Subcutaneous abdominal adipose tissue (tissue), 5 donors: ENCODE data around the gene MS4A18.

Experiments
- H3K27ac ChIP-seq: one replicate; pipeline ENCODE4 v1.7.0; 2013; ENCODE audit warnings: low read depth, mild to moderate bottlenecking, inconsistent platforms, low read length, moderate library complexity
- H3K27me3 ChIP-seq, 5 donors: one replicate each; pipeline ENCODE4 v1.7.0; 2013; ENCODE audit warnings: low read length in 5 of 5, inconsistent platforms in 1 of 5; ENCODE audit not compliant: control insufficient read depth in 5 of 5, insufficient read depth in 4 of 5
- H3K36me3 ChIP-seq, 5 donors: one replicate each; pipeline ENCODE4 v1.7.0; 2013; ENCODE audit warnings: low read length in 5 of 5; ENCODE audit not compliant: control insufficient read depth in 5 of 5, insufficient read depth in 5 of 5
- H3K4me1 ChIP-seq, 5 donors: one replicate each; pipeline ENCODE4 v1.7.0; 2013; ENCODE audit warnings: low read length in 5 of 5, mild to moderate bottlenecking in 3 of 5, moderate library complexity in 1 of 5; ENCODE audit not compliant: control insufficient read depth in 5 of 5, insufficient read depth in 5 of 5
- H3K4me3 ChIP-seq, 5 donors: one replicate each; pipeline ENCODE4 v1.7.0; 2013; ENCODE audit warnings: low read length in 5 of 5, low read depth in 1 of 5
- H3K9ac ChIP-seq, 5 donors: one replicate each; pipeline ENCODE4 v1.7.0; 2013; ENCODE audit warnings: low read length in 5 of 5, mild to moderate bottlenecking in 4 of 5, moderate library complexity in 3 of 5
- H3K9me3 ChIP-seq, 5 donors: one replicate each; pipeline ENCODE4 v1.7.0; 2013; ENCODE audit warnings: low read length in 5 of 5; ENCODE audit not compliant: control insufficient read depth in 5 of 5
- donor health status: healthy.
- donor health status: healthy.
- donor health status: healthy.
- donor health status: healthy.
- donor health status: healthy.

The MS4A18 gene

GRCh38 chr11:60781981-60782316 lies 57.4 kb downstream of the MS4A18 start:
- H3K9ac ChIP-seq = no peak overlapping the region
- no peak overlapping the region for H3K27ac ChIP-seq

GRCh38 chr11:60782393-60783140 lies 58.0 kb downstream of the MS4A18 start:
- H3K4me1 ChIP-seq = peaks cover 9 to 30% (median 27%) of the 10 kb centered on the region in 5 donors
- no peak overlapping the region for H3K4me3 ChIP-seq
- H3K27me3 ChIP-seq = peaks cover 0 to 2% (median 0%) of the 10 kb centered on the region in 5 donors
- no peak overlapping the region for H3K27ac ChIP-seq
- no peaks in the 10 kb centered on the region for H3K9me3 ChIP-seq
- no peaks in the 10 kb centered on the region for H3K36me3 ChIP-seq
- H3K9ac ChIP-seq = no peak overlapping the region

More at GRCh38 chr11:60781981-60782316, 57.4 kb downstream of the MS4A18 start:
- H3K36me3 ChIP-seq = no peaks in the 10 kb centered on the region
- no peak overlapping the region for H3K4me3 ChIP-seq
- peaks cover 6 to 25% (median 23%) of the 10 kb centered on the region in 5 donors for H3K4me1 ChIP-seq
- H3K27me3 ChIP-seq = peaks cover 0 to 2% (median 0%) of the 10 kb centered on the region in 5 donors
- no peaks in the 10 kb centered on the region for H3K9me3 ChIP-seq

GRCh38 chr11:60783141-60783484 lies 58.6 kb downstream of the MS4A18 start:
- no peak overlapping the region for H3K4me3 ChIP-seq
- peaks cover 0 to 2% (median 0%) of the 10 kb centered on the region in 5 donors for H3K27me3 ChIP-seq

GRCh38 chr11:60783911-60784310 lies 59.4 kb downstream of the MS4A18 start:
- Histone ChIP-seq H3K27ac (no peak overlapping the region), H3K9ac (no peak overlapping the region), H3K27me3 (peaks cover 0 to 5% (median 0%) of the 10 kb centered on the region in 5 donors), H3K9me3 (no peaks in the 10 kb centered on the region), H3K36me3 (no peaks in the 10 kb centered on the region), H3K4me1 (peaks cover 15 to 37% (median 30%) of the 10 kb centered on the region in 5 donors), H3K4me3 (no peak overlapping the region)

More at GRCh38 chr11:60783141-60783484, 58.6 kb downstream of the MS4A18 start:
- H3K36me3 ChIP-seq = no peaks in the 10 kb centered on the region
- H3K4me1 ChIP-seq = peaks cover 9 to 30% (median 28%) of the 10 kb centered on the region in 5 donors
- no peaks in the 10 kb centered on the region for H3K9me3 ChIP-seq
- no peak overlapping the region for H3K9ac ChIP-seq
- no peak overlapping the region for H3K27ac ChIP-seq

GRCh38 chr11:60785136-60785535 lies 60.6 kb downstream of the MS4A18 start, which contains the start of gene MS4A10:
TSS of gene MS4A10 (plus strand) at chr11:60785333. CDS start at chr11:60790336, 5,003 bp downstream.
- Histone ChIP-seq H3K36me3 (no peaks in the 10 kb centered on the region), H3K27me3 (peaks cover 0 to 5% (median 0%) of the 10 kb centered on the region in 5 donors), H3K27ac (no peak within 1 kb of the TSS), H3K4me1 (peaks cover 15 to 38% (median 30%) of the 10 kb centered on the region in 5 donors), H3K4me3 (no peak within 1 kb of the TSS), H3K9ac (no peak within 1 kb of the TSS), H3K9me3 (no peaks in the 10 kb centered on the region)

- no peak overlapping the region for H3K4me3 ChIP-seq
- H3K27ac ChIP-seq = no peak overlapping the region
- no peaks in the 10 kb centered on the region for H3K9me3 ChIP-seq
- H3K4me1 ChIP-seq = peaks cover 15 to 38% (median 30%) of the 10 kb centered on the region in 5 donors
- no peak overlapping the region for H3K9ac ChIP-seq
- H3K27me3 ChIP-seq = peaks cover 0 to 5% (median 0%) of the 10 kb centered on the region in 5 donors
- no peaks in the 10 kb centered on the region for H3K36me3 ChIP-seq
Observed at GRCh38 chr11:60785806-60786361, 61.4 kb downstream of the MS4A18 start.

GRCh38 chr11:60786811-60787567 lies 62.5 kb downstream of the MS4A18 start:
- Histone ChIP-seq H3K4me3 (no peak overlapping the region), H3K27ac (no peak overlapping the region), H3K27me3 (peaks cover 0 to 7% (median 0%) of the 10 kb centered on the region in 5 donors), H3K4me1 (peaks cover 15 to 38% (median 30%) of the 10 kb centered on the region in 5 donors), H3K36me3 (no peaks in the 10 kb centered on the region), H3K9ac (no peak overlapping the region), H3K9me3 (peaks cover 0 to 6% (median 5%) of the 10 kb centered on the region in 5 donors)

GRCh38 chr11:60788401-60789125 lies 64.0 kb downstream of the MS4A18 start:
- H3K27ac ChIP-seq = no peak overlapping the region

GRCh38 chr11:60790726-60791125 lies 66.2 kb downstream of the MS4A18 start:
- no peak overlapping the region for H3K4me3 ChIP-seq
- no peak overlapping the region for H3K27ac ChIP-seq
- peaks cover 0 to 9% (median 0%) of the 10 kb centered on the region in 5 donors for H3K27me3 ChIP-seq
- H3K36me3 ChIP-seq = no peaks in the 10 kb centered on the region
- H3K9ac ChIP-seq = no peak overlapping the region
- H3K9me3 ChIP-seq = peaks cover 0 to 10% (median 6%) of the 10 kb centered on the region in 5 donors
- H3K4me1 ChIP-seq = peaks cover 15 to 29% (median 17%) of the 10 kb centered on the region in 5 donors

More at GRCh38 chr11:60788401-60789125, 64.0 kb downstream of the MS4A18 start:
- no peak overlapping the region for H3K4me3 ChIP-seq
- H3K36me3 ChIP-seq = no peaks in the 10 kb centered on the region
- peaks cover 15 to 38% (median 30%) of the 10 kb centered on the region in 5 donors for H3K4me1 ChIP-seq
- H3K27me3 ChIP-seq = peaks cover 0 to 7% (median 0%) of the 10 kb centered on the region in 5 donors
- no peak overlapping the region for H3K9ac ChIP-seq
- H3K9me3 ChIP-seq = peaks cover 0 to 10% (median 6%) of the 10 kb centered on the region in 5 donors
